AG04449 (cell line): ENCODE measurements around the gene CEP41.

Source experiments
- CTCF ChIA-PET: fragments of 350-600 bp; formaldehyde crosslinking; extraction: SDS; loops from one replicate; lab custom pipeline; 2021; ENCODE audit warnings: antibody characterized with exemption; lab: Yijun Ruan, JAX
- POLR2A ChIA-PET: fragments of 400-600, 350-600 bp; formaldehyde crosslinking; extraction: SDS; loops from one replicate; lab custom pipeline; 2020; ENCODE audit warnings: antibody characterized with exemption, inconsistent platforms; lab: Yijun Ruan, JAX
- DNase-seq: peaks from one replicate; pipeline ENCODE4 v3.0.0-alpha.2; 2010; ENCODE audit warnings: low read depth, low spot score
- H3K4me3 ChIP-seq: 2 replicates; pipeline ENCODE4 v1.5.1; 2011; ENCODE audit warnings: low read depth, mild to moderate bottlenecking, control low read depth, low read length
- TF ChIP-seq, protein P1 (sequence below): IDR thresholded peaks from one replicate; pipeline ENCODE4 v1.5.1; 2011; ENCODE audit warnings: mild to moderate bottlenecking, moderate library complexity, low read length, control low read depth, inconsistent platforms; ENCODE audit not compliant: insufficient read depth; ENCODE audit errors: missing control alignments

Gene CEP41

DNA sequence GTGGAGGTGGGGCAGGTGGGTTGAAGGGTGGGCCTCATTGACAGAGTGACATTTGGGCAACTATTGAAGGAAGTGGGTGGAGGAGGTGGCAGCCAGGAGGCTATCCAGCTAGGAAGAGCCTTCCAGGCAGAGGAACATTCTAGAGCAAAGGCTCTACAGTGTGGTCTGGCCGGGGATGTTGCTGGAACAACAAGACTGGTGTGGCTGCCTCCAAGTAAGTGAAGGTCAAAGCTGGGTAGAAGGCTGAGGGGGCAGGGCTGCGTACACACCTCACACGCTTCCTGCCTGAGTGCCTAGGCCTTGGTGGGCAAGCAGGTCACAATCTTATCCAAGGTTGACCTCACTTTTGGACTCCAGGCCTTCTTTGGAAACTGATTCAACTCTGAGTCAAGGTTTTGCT, 53.9 kb downstream of the CEP41 start:
- ChIA-PET POLR2A (no interaction called here), CTCF (no interaction called here)
- no peak overlapping the region for H3K4me3 ChIP-seq
- no peak for DNase-seq
- TF ChIP-seq, protein P1, sequence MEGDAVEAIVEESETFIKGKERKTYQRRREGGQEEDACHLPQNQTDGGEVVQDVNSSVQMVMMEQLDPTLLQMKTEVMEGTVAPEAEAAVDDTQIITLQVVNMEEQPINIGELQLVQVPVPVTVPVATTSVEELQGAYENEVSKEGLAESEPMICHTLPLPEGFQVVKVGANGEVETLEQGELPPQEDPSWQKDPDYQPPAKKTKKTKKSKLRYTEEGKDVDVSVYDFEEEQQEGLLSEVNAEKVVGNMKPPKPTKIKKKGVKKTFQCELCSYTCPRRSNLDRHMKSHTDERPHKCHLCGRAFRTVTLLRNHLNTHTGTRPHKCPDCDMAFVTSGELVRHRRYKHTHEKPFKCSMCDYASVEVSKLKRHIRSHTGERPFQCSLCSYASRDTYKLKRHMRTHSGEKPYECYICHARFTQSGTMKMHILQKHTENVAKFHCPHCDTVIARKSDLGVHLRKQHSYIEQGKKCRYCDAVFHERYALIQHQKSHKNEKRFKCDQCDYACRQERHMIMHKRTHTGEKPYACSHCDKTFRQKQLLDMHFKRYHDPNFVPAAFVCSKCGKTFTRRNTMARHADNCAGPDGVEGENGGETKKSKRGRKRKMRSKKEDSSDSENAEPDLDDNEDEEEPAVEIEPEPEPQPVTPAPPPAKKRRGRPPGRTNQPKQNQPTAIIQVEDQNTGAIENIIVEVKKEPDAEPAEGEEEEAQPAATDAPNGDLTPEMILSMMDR = no peak

DNA sequence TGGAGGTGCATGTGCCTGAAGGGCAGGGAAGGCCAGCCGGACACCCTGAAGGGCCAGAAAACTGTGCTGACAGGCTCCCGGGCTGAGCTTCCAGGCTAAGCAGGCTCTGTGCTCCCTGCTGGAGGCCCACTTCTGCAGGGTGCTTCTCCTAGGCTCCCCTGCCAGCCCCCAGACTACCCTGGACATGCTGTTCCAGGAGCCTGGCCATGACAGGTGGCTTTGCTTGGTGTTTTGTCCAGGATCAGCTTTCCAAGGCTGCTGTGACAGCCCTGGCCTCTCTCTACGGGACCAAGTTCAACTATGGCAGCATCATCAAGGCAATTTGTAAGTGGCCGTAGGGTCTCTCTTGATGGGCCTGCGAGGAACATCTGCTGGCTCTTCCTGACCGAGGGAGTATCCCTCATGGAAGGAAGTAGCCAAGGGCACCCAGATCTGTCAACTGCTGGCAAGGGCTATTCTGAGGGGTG, 55.2 kb downstream of the CEP41 start:
- TF ChIP-seq, protein P1 = no peak
- no peak overlapping the region for H3K4me3 ChIP-seq
- POLR2A ChIA-PET = no interaction called here
- CTCF ChIA-PET = no interaction called here
- DNase-seq = no peak

DNA sequence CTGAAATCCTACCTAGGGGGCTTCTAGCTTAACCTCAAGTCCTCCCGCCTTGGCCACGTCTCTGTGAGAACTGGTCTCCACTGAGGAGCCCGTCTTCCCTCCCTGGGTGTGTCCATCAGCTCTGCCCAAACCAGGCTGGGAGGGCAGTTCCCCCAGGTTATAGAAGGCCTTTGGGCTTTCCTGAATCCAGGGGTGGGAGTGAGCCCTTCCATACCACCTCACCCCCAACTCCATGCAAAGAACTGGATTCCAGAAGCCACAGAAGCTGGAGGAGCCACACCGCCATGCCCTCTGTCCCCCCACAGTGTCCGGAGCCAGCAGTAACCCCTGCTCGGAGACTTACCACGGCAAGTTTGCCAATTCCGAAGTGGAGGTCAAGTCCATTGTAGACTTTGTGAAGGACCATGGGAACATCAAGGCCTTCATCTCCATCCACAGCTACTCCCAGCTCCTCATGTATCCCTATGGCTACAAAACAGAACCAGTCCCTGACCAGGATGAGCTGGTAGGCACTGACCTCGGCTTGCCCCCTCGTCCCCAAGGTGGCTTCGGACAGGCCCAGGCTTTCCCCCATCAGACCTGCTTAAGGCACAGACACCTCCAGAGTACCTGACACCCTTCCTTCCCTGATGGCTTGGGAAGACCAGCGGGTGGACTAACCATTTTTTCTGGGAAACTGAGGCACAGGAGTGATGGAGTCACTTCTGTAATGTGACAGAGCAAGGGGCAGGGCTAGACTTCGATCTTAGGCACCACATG, 55.8 kb downstream of the CEP41 start:
- H3K4me3 ChIP-seq = no peak overlapping the region
- POLR2A ChIA-PET = no interaction called here
- TF ChIP-seq, protein P1 = no peak
- CTCF ChIA-PET = no interaction called here
- DNase-seq = no peak

DNA sequence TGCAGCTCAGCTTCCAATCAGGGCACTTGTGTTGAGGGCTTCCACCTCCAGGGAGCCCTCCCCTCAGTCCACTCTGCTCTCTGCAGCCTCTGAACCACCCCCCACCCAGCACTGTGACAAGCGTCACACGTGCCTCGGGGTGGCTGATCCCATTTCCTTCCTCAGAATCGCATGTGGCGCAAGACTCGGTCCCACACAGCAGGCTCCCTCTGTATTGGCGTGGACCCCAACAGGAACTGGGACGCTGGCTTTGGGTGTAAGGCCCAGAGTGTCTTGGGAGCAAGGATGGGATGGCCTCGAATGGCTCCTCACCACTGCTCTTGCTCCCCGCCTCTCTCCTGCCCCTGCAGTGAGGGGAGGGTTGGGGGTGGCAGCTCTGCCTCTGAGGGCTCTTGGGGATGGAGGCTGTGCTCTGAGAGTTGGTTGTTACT, 56.4 kb downstream of the CEP41 start:
- ChIA-PET CTCF (no interaction called here), POLR2A (no interaction called here)
- no peak for DNase-seq
- TF ChIP-seq, protein P1 = no peak
- H3K4me3 ChIP-seq = no peak overlapping the region

DNA sequence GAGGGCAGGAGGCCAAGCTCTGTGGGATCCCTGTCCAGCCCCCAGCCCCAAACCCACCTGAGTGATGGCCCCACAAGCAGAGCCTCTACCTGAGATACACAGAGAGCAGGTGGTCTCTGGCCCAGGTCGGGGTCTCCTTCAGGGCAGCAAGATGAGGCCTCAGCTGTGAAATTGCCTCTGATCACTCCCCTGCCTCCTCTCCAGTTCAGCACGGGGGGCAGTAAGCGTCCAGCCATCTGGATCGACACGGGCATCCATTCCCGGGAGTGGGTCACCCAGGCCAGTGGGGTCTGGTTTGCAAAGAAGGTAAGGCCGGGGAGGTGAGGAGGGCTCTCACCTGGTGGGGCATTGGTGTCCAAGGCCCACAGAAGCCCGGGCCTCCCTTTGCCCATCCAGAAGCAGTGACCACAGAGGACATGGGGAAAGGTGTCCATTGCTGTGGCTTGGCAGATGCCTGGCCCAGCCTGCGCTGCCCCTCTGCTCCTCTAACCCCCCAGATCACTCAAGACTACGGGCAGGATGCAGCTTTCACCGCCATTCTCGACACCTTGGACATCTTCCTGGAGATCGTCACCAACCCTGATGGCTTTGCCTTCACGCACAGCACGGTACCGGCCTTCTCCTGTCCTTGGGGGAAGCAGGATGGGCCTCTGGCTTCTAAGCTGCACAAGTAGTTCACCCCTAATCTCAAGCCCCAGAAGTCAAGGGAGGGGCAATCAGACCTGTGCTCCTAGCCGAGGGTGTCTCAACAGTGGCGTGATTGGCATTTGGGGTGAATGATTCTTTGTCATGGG, 57.4 kb downstream of the CEP41 start:
- ChIA-PET POLR2A (no interaction called here), CTCF (no interaction called here)
- TF ChIP-seq, protein P1 = no peak
- H3K4me3 ChIP-seq = no peak overlapping the region
- no peak for DNase-seq
